ENCODE results near the gene CNTNAP2. TPM values are rescaled to one million over a fixed set of nuclear protein-coding genes. Genes with fewer than 3 reads are reported as not detected.

The CNTNAP2 gene
- total and polyA plus RNA-seq, 2 donors from 2014 or later: 0.06 to 0.13 TPM

DNA sequence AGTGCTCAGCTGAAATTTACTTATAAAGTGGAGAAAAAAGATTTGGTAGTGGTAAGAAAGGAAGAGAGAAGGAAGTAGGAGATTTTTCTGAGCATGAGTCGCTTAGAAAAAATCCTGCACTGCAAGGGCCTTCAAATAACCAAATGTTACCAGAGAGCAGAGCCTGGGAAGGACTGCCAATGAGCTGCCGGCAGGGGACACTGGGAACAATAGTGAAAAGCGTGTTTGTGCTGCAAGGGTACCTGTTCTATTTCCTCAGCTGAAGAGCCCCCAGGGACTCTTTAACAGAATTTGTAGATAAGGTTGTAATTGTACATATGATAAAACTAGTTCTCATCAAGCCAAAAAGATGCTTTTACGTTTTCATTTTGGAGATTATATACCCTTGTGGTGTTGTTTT is 1777.7 kb downstream of the CNTNAP2 start:
- FAIRE-seq: no peak
- TF ChIP-seq, protein P1, sequence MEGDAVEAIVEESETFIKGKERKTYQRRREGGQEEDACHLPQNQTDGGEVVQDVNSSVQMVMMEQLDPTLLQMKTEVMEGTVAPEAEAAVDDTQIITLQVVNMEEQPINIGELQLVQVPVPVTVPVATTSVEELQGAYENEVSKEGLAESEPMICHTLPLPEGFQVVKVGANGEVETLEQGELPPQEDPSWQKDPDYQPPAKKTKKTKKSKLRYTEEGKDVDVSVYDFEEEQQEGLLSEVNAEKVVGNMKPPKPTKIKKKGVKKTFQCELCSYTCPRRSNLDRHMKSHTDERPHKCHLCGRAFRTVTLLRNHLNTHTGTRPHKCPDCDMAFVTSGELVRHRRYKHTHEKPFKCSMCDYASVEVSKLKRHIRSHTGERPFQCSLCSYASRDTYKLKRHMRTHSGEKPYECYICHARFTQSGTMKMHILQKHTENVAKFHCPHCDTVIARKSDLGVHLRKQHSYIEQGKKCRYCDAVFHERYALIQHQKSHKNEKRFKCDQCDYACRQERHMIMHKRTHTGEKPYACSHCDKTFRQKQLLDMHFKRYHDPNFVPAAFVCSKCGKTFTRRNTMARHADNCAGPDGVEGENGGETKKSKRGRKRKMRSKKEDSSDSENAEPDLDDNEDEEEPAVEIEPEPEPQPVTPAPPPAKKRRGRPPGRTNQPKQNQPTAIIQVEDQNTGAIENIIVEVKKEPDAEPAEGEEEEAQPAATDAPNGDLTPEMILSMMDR (IDR thresholded peaks at IDR 0.05; ENCODE audit: borderline replicate concordance, extremely low read depth, insufficient read depth): no peak
- H3K4me3 ChIP-seq (ENCODE audit: low read length in 3 of 3): no peak overlapping the region

DNA sequence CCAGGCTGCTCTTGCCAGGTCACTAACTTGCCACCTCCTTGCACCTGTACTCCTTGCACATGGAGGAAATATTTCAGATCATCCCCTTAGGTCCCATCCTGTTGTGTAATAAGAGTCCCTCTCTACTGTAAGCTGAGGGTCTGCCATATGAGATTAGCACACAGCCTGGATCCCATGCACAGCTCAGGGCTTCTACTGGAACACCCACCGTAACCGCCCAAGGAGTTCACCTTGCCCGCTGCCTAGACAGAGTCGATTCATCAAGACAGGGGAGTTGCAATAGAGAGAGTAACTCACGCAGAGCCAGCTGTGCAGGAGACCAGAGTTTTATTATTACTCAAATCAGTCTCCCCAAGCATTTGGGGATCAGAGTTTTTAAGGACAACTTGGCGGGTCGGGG is 1779.5 kb downstream of the CNTNAP2 start:
- Histone ChIP-seq H3K36me3 (ENCODE audit: control insufficient read depth in 2 of 3, insufficient read depth in 3 of 3, low read length in 3 of 3) (no peaks in the 10 kb centered on the region), H3K4me3 (ENCODE audit: low read length in 3 of 3) (no peak overlapping the region), H3K27me3 (ENCODE audit: control insufficient read depth, insufficient read depth, low read length) (no peaks in the 10 kb centered on the region), H3K9ac (ENCODE audit: low read length in 3 of 3) (no peak overlapping the region), H3K4me1 (ENCODE audit: control insufficient read depth in 2 of 3, insufficient read depth in 2 of 3, low read depth in 1 of 3, low read length in 3 of 3) (no peaks in the 10 kb centered on the region), H3K9me3 (ENCODE audit: control insufficient read depth in 2 of 3, insufficient read depth in 1 of 3, low read length in 3 of 3) (no peaks in the 10 kb centered on the region), H3K27ac (ENCODE audit: low read depth in 2 of 2, low read length in 2 of 2) (no peak overlapping the region)
- TF ChIP-seq, protein P1 (IDR thresholded peaks at IDR 0.05; ENCODE audit: borderline replicate concordance, extremely low read depth, insufficient read depth): no peak
- FAIRE-seq (no peak), DNase-seq (no peak)
- intact Hi-C loops (cut with DNase I): no loop called here

More for the DNA sequence above, 1777.7 kb downstream of the CNTNAP2 start:
- Histone ChIP-seq H3K36me3 (ENCODE audit: control insufficient read depth in 2 of 3, insufficient read depth in 3 of 3, low read length in 3 of 3) (no peaks in the 10 kb centered on the region), H3K9ac (ENCODE audit: low read length in 3 of 3) (no peak overlapping the region), H3K27ac (ENCODE audit: low read depth in 2 of 2, low read length in 2 of 2) (no peak overlapping the region), H3K27me3 (ENCODE audit: control insufficient read depth, insufficient read depth, low read length) (no peaks in the 10 kb centered on the region), H3K4me1 (ENCODE audit: control insufficient read depth in 2 of 3, insufficient read depth in 2 of 3, low read depth in 1 of 3, low read length in 3 of 3) (no peaks in the 10 kb centered on the region), H3K9me3 (ENCODE audit: control insufficient read depth in 2 of 3, insufficient read depth in 1 of 3, low read length in 3 of 3) (no peaks in the 10 kb centered on the region)
- DNase-seq: no peak
- intact Hi-C loops (cut with DNase I): no loop called here

DNA sequence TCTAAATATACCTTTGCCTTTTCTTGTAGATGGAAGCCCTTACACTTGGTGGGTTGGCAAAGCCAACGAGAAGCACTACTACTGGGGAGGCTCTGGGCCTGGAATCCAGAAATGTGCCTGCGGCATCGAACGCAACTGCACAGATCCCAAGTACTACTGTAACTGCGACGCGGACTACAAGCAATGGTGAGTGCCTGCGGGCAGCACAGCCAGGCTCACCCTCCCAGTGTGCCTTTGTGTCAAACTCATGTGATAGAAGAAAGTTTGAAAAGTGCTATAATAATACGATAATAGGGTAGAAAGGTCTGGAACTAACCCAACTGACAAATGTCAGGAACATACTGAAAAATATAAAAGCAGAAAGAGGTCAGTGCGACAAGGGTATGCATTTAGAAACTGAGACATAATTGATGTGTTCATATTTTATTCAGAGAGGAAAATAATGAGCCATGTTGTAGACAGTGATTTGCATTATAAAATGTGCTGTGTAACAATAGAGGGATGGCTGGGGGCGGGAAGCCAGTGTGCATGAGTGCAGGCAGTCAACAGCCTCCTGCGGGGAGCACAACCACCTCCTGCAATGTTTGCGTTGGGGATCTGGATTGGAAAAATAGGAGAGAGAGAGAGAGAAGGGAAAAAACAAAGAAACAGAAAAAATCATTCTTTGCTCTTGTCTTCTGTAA is 1787.1 kb downstream of the CNTNAP2 start:
- intact Hi-C loops (cut with DNase I): no loop called here
- no peak overlapping the region for H3K27ac ChIP-seq (ENCODE audit: low read depth in 2 of 2, low read length in 2 of 2)
- TF ChIP-seq, protein P1 (IDR thresholded peaks at IDR 0.05; ENCODE audit: borderline replicate concordance, extremely low read depth, insufficient read depth): no peak
- H3K27me3 ChIP-seq (ENCODE audit: control insufficient read depth, insufficient read depth, low read length): no peaks in the 10 kb centered on the region
- FAIRE-seq (no peak), DNase-seq (no peak)
- H3K4me1 ChIP-seq (ENCODE audit: control insufficient read depth in 2 of 3, insufficient read depth in 2 of 3, low read depth in 1 of 3, low read length in 3 of 3): no peaks in the 10 kb centered on the region
- H3K9ac ChIP-seq (ENCODE audit: low read length in 3 of 3): no peak overlapping the region
- no peaks in the 10 kb centered on the region for H3K9me3 ChIP-seq (ENCODE audit: control insufficient read depth in 2 of 3, insufficient read depth in 1 of 3, low read length in 3 of 3)
- H3K4me3 ChIP-seq (ENCODE audit: low read length in 3 of 3): no peak overlapping the region
- no peaks in the 10 kb centered on the region for H3K36me3 ChIP-seq (ENCODE audit: control insufficient read depth in 2 of 3, insufficient read depth in 3 of 3, low read length in 3 of 3)

DNA sequence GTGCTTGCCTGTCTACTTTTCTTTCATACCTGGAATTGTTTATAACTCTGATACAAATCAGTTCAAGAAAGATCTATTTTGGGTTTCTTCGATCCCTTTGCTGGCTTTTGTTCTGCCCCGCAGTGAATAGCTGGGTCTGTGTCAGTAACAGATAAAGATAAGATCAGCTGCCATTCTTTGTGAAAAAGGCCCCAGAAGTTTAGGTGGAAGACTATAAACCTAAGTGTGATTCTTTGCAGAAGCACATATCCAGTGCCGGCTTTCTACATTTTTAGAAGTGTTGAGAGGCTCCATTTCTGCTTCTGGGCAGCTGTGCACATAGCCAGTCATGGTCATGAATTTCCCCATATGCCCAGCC is 1787.6 kb downstream of the CNTNAP2 start:
- Histone ChIP-seq H3K27me3 (ENCODE audit: control insufficient read depth, insufficient read depth, low read length) (no peaks in the 10 kb centered on the region), H3K27ac (ENCODE audit: low read depth in 2 of 2, low read length in 2 of 2) (no peak overlapping the region), H3K4me1 (ENCODE audit: control insufficient read depth in 2 of 3, insufficient read depth in 2 of 3, low read depth in 1 of 3, low read length in 3 of 3) (no peaks in the 10 kb centered on the region), H3K9me3 (ENCODE audit: control insufficient read depth in 2 of 3, insufficient read depth in 1 of 3, low read length in 3 of 3) (no peaks in the 10 kb centered on the region), H3K4me3 (ENCODE audit: low read length in 3 of 3) (no peak overlapping the region), H3K36me3 (ENCODE audit: control insufficient read depth in 2 of 3, insufficient read depth in 3 of 3, low read length in 3 of 3) (no peaks in the 10 kb centered on the region), H3K9ac (ENCODE audit: low read length in 3 of 3) (no peak overlapping the region)
- FAIRE-seq (no peak), DNase-seq (no peak)
- intact Hi-C loops (cut with DNase I): no loop called here
- TF ChIP-seq, protein P1 (IDR thresholded peaks at IDR 0.05; ENCODE audit: borderline replicate concordance, extremely low read depth, insufficient read depth): no peak
